ENCODE results near the gene KRT79.

Gene KRT79

DNA sequence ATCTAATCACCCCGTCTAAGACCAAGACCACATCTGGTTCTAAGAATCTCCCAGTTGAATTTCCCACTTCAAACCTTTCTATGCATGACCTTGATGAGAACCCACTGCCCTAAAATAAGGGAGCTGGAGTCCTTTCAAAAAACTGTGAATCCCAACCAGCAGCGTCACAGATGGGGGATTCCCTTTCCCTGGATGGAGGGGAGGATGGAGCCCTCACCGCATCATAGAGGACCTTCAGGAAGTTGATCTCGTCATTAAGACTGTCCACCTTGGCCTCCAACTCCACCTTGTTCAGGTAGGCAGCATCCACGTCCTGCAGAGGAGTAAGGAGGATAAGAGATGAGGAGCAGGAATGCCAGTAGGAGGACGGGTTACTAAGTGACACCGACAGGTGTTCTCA lies 24.9 kb downstream of the KRT79 start:
- TF ChIP-seq, protein P1, sequence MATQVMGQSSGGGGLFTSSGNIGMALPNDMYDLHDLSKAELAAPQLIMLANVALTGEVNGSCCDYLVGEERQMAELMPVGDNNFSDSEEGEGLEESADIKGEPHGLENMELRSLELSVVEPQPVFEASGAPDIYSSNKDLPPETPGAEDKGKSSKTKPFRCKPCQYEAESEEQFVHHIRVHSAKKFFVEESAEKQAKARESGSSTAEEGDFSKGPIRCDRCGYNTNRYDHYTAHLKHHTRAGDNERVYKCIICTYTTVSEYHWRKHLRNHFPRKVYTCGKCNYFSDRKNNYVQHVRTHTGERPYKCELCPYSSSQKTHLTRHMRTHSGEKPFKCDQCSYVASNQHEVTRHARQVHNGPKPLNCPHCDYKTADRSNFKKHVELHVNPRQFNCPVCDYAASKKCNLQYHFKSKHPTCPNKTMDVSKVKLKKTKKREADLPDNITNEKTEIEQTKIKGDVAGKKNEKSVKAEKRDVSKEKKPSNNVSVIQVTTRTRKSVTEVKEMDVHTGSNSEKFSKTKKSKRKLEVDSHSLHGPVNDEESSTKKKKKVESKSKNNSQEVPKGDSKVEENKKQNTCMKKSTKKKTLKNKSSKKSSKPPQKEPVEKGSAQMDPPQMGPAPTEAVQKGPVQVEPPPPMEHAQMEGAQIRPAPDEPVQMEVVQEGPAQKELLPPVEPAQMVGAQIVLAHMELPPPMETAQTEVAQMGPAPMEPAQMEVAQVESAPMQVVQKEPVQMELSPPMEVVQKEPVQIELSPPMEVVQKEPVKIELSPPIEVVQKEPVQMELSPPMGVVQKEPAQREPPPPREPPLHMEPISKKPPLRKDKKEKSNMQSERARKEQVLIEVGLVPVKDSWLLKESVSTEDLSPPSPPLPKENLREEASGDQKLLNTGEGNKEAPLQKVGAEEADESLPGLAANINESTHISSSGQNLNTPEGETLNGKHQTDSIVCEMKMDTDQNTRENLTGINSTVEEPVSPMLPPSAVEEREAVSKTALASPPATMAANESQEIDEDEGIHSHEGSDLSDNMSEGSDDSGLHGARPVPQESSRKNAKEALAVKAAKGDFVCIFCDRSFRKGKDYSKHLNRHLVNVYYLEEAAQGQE (IDR thresholded peaks at IDR 0.05; ENCODE audit: insufficient read depth in 1 of 2, low read depth in 2 of 2, low read length in 2 of 2), result no peak
- TF ChIP-seq FOXP2 (optimal IDR thresholded peaks at IDR 0.05; ENCODE audit: borderline replicate concordance, extremely low read depth, extremely low read length, insufficient read depth) (no peak), POLR2AphosphoS5 (IDR thresholded peaks at IDR 0.05; ENCODE audit: low read depth, low read length) (no peak), SIN3A (IDR thresholded peaks at IDR 0.05; ENCODE audit: borderline replicate concordance, insufficient read depth, low read length) (no peak), TAF1 (IDR thresholded peaks at IDR 0.05; ENCODE audit: borderline replicate concordance, insufficient read depth, low read length) (no peak)

DNA sequence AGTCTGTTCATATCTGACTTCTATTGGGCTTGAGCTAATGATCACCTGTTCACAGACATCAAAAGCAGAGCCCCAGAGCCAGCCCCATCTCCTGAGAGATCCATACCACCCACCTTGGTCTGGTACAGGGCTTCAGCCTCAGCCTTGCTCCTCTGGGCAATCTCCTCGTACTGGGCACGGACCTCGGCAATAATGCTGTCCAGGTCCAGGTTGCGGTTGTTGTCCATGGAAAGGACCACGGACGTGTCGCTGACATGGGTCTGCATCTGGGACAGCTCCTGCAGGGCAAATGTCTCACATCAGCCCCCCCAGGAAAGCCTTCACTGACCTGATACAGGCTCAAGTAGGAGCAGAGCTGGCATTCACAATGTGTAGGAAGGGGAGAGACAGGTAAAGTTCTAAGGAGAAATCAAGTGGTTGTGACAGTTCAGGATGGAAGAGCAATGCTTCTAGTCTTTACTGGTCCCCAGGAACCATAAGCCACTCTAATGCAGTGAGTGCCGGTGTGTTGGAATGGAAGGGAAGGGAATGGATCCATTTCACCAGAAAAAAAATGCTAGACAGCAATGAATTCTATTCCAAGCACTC lies 25.4 kb downstream of the KRT79 start:
- no peak for TF ChIP-seq TAF1 (IDR thresholded peaks at IDR 0.05; ENCODE audit: borderline replicate concordance, insufficient read depth, low read length)
- no peak for TF ChIP-seq SIN3A (IDR thresholded peaks at IDR 0.05; ENCODE audit: borderline replicate concordance, insufficient read depth, low read length)
- TF ChIP-seq, protein P1 (IDR thresholded peaks at IDR 0.05; ENCODE audit: insufficient read depth in 1 of 2, low read depth in 2 of 2, low read length in 2 of 2), result no peak
- TF ChIP-seq POLR2AphosphoS5 (IDR thresholded peaks at IDR 0.05; ENCODE audit: low read depth, low read length), result no peak

DNA sequence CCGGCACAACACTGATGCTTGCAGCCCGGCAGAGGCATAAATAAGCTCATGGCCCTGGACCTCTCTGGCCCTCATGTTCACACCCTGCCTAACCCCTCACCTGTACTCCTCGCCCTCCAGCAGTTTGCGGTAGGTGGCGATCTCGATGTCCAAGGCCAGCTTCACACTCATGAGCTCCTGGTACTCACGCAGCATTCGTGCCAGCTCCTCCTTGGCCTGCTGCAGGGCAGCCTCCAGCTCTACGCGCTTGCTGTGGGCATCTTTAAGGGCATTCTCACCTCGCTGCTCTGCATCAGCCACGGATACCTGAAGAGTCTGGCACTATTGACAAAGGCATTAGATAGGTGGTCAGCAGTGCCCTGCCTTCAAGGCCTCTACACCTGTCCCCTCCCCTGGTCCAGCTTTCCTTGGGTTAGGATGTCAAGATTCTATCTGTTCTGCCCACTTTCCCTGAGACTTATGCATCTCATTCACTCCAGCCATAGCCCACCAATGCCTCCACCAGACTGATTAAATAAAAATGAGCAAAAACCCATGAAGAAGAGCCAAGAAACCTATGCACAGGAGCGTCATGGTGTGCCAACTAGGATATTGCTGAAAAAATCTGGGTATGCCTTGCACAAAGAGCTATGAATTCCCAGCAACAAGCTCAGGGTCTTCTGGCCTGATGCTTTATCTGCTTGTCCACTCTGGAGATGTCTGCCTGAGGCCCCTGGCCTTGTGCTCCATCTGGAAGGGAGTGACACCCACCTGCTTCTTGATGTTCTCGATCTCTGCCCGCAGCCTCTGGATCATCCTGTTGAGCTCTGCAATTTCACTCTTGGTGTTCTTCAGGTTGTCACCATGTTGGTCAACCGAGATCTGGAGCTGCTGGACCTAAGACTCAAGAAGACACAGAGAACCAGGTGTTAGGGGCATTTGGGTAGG lies 26.3 kb downstream of the KRT79 start:
- TF ChIP-seq SIN3A (IDR thresholded peaks at IDR 0.05; ENCODE audit: borderline replicate concordance, insufficient read depth, low read length) (no peak), POLR2AphosphoS5 (IDR thresholded peaks at IDR 0.05; ENCODE audit: low read depth, low read length) (no peak), FOXP2 (optimal IDR thresholded peaks at IDR 0.05; ENCODE audit: borderline replicate concordance, extremely low read depth, extremely low read length, insufficient read depth) (no peak), TAF1 (IDR thresholded peaks at IDR 0.05; ENCODE audit: borderline replicate concordance, insufficient read depth, low read length) (no peak)
- TF ChIP-seq, protein P1 (IDR thresholded peaks at IDR 0.05; ENCODE audit: insufficient read depth in 1 of 2, low read depth in 2 of 2, low read length in 2 of 2), result no peak

DNA sequence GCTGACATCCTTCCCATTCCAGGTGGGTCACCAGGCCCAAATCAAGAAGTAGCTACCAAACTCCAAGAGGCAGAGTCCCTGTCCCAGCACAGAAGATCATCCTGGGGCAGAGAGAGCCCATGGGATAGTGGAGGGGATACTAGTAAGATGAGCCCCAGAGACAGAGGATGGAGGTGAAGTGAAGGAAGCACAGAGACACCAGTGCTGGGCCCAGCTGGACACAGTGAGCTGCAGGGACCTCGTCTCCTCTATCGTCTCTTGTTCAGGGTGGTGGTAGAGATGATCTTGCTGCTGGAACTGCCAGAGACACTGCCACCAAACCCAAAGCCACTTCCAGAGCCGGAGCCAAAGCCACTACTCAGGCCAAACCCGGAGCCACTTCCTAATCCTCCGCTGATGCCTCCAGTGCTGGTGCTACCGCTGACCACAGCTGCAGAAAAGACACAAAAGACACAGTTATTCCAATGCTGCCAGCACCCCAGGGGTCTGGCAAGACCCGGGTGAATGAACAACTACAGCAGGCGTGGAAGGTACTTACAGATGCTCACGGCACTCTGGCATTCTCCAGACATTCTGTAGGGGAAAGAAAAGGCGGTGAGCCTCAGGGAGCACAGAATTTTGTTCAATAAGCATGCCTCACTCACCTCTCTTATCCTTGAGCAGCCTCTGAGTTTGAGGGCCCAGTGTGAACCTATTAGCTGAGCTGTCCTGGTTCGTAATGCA lies 27.1 kb downstream of the KRT79 start:
- TF ChIP-seq POLR2AphosphoS5 (IDR thresholded peaks at IDR 0.05; ENCODE audit: low read depth, low read length) (no peak), TAF1 (IDR thresholded peaks at IDR 0.05; ENCODE audit: borderline replicate concordance, insufficient read depth, low read length) (no peak), SIN3A (IDR thresholded peaks at IDR 0.05; ENCODE audit: borderline replicate concordance, insufficient read depth, low read length) (no peak), FOXP2 (optimal IDR thresholded peaks at IDR 0.05; ENCODE audit: borderline replicate concordance, extremely low read depth, extremely low read length, insufficient read depth) (no peak)
- TF ChIP-seq, protein P1 (IDR thresholded peaks at IDR 0.05; ENCODE audit: insufficient read depth in 1 of 2, low read depth in 2 of 2, low read length in 2 of 2), result no peak

All from PFSK-1 (cell line).